HG03521 (cell line): Measurements from ENCODE around the gene MAOA.

Source experiments
- ATAC-seq: cut with Tn5 transposase; IDR thresholded peaks from one replicate; pipeline ENCODE4 v1.9.1; 2021; ENCODE audit warnings: mild to moderate bottlenecking, moderate library complexity; ENCODE audit not compliant: unreplicated experiment

The MAOA gene

DNA sequence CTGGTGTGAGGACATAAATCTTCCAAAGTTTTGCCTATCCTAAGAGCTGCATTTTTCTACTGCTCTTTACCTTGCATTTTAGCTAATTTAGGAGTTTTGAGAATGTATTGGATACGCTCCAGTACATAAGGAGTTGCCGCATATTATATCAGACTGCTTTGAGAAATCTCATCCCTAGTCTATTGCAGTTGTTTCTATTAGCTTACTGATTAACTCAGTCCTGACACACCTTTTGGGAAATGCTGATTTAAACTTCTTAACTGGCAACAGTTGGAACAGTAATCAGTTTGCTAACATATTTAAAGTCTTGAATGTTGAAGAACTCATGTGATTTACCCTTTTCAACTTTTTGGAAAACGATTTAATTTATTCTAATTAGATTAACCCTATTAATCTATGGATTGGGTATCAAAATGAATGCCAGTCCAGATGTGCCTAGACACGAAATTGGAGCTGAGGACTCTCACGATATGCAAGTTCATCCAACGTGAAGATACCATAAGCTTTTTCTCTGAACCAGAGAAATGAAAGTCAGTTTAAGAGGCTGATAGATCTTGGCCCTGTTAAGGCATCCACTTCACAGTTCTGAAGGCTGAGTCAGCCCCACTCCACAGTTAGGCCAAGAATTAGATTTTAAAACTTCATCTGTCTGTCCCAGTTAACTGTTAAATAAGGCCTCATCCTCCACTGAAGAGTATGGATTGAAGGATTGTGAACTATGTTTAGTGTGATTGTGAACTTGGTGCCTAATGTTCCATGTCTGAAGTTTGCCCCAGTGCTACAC lies 90.0 kb downstream of the MAOA start:
- no peak for ATAC-seq

DNA sequence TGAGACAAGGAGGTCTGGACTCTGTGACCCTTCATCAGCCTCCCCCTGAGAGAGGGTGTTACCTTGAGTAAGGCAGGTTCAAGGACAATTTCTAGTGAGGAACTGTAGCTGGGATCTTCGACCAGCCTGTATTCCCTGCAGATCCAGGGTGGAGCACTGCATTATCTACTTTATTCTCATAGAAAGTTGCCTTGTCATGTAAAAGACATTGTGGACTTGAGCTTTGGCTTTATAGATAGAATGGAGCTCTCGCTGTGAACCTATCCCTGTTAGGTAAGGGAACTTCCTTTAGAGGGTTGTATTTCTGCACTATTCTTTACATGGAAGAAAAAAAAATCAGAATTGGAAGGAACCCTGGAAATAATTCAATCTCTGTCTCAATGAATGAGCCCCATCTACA lies 91.4 kb downstream of the MAOA start:
- ATAC-seq = no peak

DNA sequence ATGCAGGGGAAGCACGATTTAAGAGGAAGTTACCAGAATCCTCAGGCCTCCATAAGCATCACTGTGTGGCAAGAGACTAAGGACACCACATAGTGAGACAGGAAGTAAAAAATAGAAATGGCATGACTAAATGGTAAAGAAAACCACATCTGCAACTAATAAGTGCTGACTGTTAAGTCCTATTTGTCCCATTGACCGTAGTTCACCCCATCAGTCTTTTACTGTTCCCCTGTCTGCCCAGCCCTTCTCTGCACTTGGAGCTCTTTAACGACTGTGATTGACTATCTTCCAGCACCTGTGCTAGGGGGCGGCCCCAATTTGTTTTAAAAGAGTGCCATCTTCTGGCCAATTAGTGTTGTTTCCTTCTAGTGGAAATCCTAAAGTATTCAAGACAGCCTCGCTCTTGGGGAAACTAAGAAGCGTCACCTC lies 94.2 kb downstream of the MAOA start:
- peak; percentile 56 for ATAC-seq

DNA sequence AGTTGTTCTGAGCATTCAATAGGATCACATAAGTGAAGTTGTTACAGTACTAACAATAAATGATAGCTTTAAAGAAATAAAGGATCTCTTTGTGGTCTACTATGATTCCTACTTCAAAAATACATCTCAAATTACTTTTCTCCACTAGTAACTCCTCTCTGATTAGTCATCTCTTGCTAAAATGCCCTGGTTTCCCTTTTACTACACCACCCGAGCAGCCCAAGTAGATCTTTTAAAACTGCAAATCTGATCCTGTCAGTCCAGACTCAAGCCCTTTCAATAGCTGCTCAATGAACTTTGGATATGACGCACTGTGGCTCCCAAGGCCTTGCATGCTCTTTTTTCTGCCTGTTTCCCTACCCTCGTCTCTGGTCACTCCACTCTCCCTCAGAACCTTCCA lies 97.5 kb downstream of the MAOA start:
- ATAC-seq = no peak

DNA sequence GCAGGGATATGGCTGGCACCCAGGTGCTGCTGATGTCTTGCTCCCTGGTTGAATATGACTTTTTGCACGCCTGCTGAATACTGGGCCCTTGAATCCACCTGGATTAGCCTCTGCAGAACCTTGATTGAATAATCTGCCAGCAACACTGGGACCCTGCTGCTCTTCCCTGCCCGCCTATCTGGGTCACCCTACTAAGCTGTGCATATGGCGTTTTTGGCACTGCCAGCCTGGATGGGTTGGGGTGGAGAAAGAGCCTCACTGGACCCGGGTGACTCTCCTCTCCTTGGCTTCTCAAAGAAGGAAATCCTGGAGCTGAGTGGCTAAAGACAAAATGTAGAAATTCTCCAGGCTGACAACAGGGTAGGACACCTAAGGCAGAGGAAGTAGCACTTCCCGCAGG lies 100.0 kb downstream of the MAOA start:
- ATAC-seq = no peak

DNA sequence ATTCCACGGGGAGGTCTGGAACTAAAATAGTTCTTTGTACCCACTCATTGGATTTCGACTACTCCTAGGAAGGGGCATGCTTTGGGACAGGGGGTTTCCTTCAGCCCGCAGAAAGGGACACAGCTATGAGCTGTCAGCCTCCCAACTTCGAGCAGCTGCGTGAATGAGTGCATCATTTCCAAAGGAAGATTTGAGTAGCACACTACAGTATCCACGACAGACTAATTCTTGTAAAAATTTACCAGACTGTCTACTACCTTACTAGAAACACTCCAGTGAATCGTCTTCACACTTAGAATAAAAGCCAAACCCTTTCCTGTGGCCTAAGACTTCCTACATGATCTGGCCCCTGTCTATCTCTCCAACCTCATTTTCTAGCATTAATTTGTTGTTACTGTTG lies 101.9 kb downstream of the MAOA start:
- ATAC-seq = no peak

DNA sequence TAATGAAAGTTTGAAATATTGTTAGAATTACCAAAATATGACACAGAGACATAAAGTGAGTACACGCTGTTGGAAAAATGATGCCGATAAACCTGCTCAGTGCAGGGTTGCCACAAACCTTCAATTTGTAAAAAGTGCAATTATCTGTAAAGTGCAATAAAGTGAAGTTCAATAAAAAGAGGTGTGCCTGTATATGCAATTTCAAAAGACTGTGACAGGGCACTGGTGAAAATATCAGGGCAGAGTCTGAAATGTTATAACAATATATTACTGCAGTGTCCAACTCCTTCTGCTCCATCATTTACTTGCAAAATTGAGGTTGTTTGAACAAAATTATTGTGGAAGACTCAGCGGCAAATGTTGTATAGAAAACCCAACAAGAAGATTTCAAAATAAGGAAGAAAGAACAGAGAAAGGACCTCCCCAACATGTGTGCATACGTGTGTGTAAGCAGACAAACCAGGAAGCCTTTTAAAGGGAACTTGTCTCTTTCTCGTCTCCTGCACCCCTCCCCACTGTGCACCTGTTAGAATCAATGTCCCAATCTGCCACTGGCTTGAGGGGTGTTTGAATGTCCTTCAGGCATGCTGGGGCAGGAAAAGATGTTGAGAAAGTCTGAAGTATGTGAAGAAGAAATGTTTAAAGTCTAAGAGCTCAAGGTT lies 130.0 kb downstream of the MAOA start:
- ATAC-seq = no peak
